ENCODE measurements around the gene DTD1. TPM values are rescaled to one million over a fixed set of nuclear protein-coding genes. Genes with fewer than 3 reads are reported as not detected.

Gene DTD1
- total and polyA plus RNA-seq, 11 donors: 8.0 to 30.3 (median 15.6) TPM

DNA sequence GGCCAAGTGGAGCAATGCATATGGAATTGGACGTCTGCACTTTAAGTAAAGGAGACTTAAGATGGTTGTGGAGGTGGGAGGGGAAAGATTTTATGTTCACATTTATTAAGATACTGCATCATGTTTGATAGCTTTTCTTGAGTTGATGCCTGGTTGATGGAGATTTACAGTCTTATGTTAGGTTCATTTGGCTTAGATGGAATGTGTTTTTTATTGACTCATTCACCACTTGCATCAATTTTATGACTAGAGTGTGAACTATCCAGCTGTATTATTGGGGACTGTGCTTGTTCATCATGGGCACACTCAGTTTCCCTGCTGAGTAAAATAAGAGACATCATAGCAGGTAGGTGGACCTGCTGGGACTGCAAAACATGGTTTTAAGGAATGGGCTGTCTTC is 134.5 kb downstream of the DTD1 start:
- Histone ChIP-seq H3K27ac (no peak overlapping the region), H3K27me3 (no peaks in the 10 kb centered on the region), H3K36me3 (no peaks in the 10 kb centered on the region), H3K4me1 (peaks cover 0 to 5% (median 0%) of the 10 kb centered on the region in 12 donors), H3K9me3 (peaks cover 0 to 11% (median 0%) of the 10 kb centered on the region in 12 donors), H3K4me3 (no peak overlapping the region)
- TF ChIP-seq POLR2A (IDR thresholded peaks at IDR 0.05) (no peak), CTCF (IDR thresholded peaks at IDR 0.05) (no peak)
- DNase-seq (no peak), ATAC-seq (no peak)
- WGBS, 4 donors: 80 to 100% (median 93%) methylated on average over 1 of the region's 1 CpG
- intact Hi-C loops (cut with DNase I): no loop called here

GRCh38 chr20:18724077-18724476 is 136.2 kb downstream of the DTD1 start:
- no peak overlapping the region for H3K4me3 ChIP-seq
- intact Hi-C loops (cut with DNase I): no loop called here
- ATAC-seq (no peak), DNase-seq (no peak)
- peaks cover 0 to 12% (median 0%) of the 10 kb centered on the region in 12 donors for H3K4me1 ChIP-seq
- WGBS, 4 donors: 88 to 96% (median 94%) methylated on average over 3 of the region's 3 CpGs
- TF ChIP-seq POLR2A (IDR thresholded peaks at IDR 0.05) (no peak), CTCF (IDR thresholded peaks at IDR 0.05) (no peak)
- H3K27ac ChIP-seq: no peak overlapping the region
- no peaks in the 10 kb centered on the region for H3K27me3 ChIP-seq
- no peaks in the 10 kb centered on the region for H3K36me3 ChIP-seq
- H3K9me3 ChIP-seq: peaks cover 0 to 11% (median 0%) of the 10 kb centered on the region in 12 donors

- Histone ChIP-seq H3K9me3 (peaks cover 0 to 11% (median 0%) of the 10 kb centered on the region in 12 donors), H3K27ac (no peak overlapping the region), H3K27me3 (no peaks in the 10 kb centered on the region), H3K36me3 (no peaks in the 10 kb centered on the region), H3K4me1 (peaks cover 0 to 12% (median 0%) of the 10 kb centered on the region in 12 donors), H3K4me3 (no peak overlapping the region)
- intact Hi-C loops (cut with DNase I): no loop called here
- DNase-seq: no peak
- no peak for ATAC-seq
- 81 to 87% (median 84%) methylated on average over 4 of the region's 4 CpGs for WGBS, 4 donors
- TF ChIP-seq POLR2A (IDR thresholded peaks at IDR 0.05) (no peak), CTCF (IDR thresholded peaks at IDR 0.05) (no peak)
Observed at GRCh38 chr20:18724788-18725464, 137.1 kb downstream of the DTD1 start.

DNA sequence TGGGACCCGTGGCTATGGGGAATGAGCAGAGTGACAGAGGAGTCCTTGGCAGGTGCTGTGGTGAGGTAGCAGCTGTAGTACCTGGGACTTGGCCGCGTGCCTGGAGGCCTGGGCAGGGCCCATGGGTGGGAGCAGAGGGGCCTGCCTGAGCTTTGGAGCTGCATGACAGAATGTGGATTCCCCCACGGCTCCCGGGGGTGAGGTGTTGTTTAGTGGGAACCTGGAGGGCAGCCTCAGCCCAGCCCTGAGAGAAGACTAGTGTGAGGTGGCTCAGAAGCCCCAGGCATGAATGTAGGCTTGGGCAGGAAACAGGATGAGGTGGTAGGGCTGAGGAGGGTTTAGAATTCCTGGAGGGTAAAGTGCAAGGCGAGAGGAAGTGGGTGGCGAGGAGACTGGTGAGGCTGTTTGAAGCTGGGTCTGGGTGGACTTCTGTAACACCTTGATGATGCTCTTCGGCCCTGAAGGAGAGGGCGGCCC is 139.2 kb downstream of the DTD1 start:
- WGBS, 4 donors: 87 to 92% (median 90%) methylated on average over 9 of the region's 9 CpGs

More for the DNA sequence above, 139.2 kb downstream of the DTD1 start:
- Histone ChIP-seq H3K27me3 (no peaks in the 10 kb centered on the region), H3K4me1 (peaks cover 0 to 8% (median 0%) of the 10 kb centered on the region in 12 donors), H3K27ac (no peak overlapping the region), H3K4me3 (no peak overlapping the region), H3K9me3 (no peaks in the 10 kb centered on the region), H3K36me3 (no peaks in the 10 kb centered on the region)
- intact Hi-C loops (cut with DNase I): no loop called here
- no peak for ATAC-seq
- no peak for DNase-seq
- TF ChIP-seq CTCF (IDR thresholded peaks at IDR 0.05): no peak
- no peak for TF ChIP-seq POLR2A (IDR thresholded peaks at IDR 0.05)

Measured in heart left ventricle (tissue), 16 donors.